ENCODE results near the gene SMG6.

The SMG6 gene

DNA sequence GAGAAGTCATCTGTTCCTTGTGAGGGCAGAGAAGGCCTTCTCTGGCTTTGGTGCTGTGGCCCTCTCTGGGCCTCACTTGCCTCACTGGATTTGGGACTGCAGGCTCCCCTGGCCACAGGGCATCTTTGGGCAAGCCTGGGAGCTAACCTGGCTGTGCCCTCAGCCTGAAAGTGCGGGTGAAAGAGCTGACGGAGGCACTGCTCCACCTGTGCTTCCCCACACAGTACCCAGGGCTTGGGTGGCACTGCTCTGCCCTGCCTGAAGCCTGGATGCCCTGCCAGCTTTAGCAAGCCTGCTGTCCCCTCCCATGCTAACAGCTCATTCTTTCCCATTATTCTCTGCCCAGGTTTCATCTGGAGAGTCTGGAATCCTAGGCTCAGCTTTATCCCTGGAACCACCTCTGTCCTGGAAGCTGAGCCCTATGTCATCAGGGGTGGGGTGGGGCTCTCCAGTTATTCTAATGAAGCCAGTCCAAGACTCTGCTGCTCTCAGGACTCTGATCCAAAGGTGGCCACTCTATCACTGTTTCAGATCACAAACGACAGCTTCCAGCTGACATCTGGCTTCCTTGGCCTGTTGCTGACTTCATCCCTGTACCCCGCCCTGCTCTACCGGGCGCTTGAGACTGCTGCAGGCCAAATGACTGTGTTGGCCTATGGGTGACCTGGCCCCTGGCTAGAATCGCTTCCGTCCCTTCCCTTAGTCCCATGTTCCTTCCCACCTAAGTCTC is 219.4 kb downstream of the SMG6 start:
- POLR2A ChIA-PET: no interaction called here

GRCh38 chr17:2083613-2084035 is 220.0 kb downstream of the SMG6 start:
- H3K4me3 ChIP-seq (ENCODE audit: low read depth, low read length): no peak overlapping the region
- no peaks in the 10 kb centered on the region for H3K4me1 ChIP-seq (ENCODE audit: control insufficient read depth, insufficient read depth, low read length)
- ChIA-PET POLR2A (no interaction called here), CTCF (interaction anchor here (1.2 to 2.0 kb wide), 4 partner anchors 28 to 161 kb away, joined by 3 to 4 read pairs (median 3); partner anchors contain the start of gene HIC1)
- TF ChIP-seq GFI1B (tag by site-specific recombination; IDR thresholded peaks at IDR 0.05) (no peak), ZNF747 (tag by site-specific recombination; IDR thresholded peaks at IDR 0.05) (no peak), ZNF621 (tag by site-specific recombination; IDR thresholded peaks at IDR 0.05) (no peak), ZNF239 (tag by site-specific recombination; IDR thresholded peaks at IDR 0.05) (no peak), ZNF416 (tag by site-specific recombination; IDR thresholded peaks at IDR 0.05) (no peak), GLIS2 (tag by site-specific recombination; IDR thresholded peaks at IDR 0.05) (no peak), ZNF114 (tag by site-specific recombination; IDR thresholded peaks at IDR 0.05) (no peak), ZNF37A (tag by site-specific recombination; IDR thresholded peaks at IDR 0.05) (no peak), ZNF692 (tag by site-specific recombination; IDR thresholded peaks at IDR 0.05) (no peak), ZNF26 (tag by site-specific recombination; IDR thresholded peaks at IDR 0.05) (no peak)
- TF ChIP-seq, protein P1, sequence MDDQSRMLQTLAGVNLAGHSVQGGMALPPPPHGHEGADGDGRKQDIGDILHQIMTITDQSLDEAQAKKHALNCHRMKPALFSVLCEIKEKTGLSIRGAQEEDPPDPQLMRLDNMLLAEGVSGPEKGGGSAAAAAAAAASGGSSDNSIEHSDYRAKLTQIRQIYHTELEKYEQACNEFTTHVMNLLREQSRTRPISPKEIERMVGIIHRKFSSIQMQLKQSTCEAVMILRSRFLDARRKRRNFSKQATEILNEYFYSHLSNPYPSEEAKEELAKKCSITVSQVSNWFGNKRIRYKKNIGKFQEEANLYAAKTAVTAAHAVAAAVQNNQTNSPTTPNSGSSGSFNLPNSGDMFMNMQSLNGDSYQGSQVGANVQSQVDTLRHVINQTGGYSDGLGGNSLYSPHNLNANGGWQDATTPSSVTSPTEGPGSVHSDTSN (CRISPR knock-in tag; IDR thresholded peaks at IDR 0.05): no peak
- TF ChIP-seq, protein P2, sequence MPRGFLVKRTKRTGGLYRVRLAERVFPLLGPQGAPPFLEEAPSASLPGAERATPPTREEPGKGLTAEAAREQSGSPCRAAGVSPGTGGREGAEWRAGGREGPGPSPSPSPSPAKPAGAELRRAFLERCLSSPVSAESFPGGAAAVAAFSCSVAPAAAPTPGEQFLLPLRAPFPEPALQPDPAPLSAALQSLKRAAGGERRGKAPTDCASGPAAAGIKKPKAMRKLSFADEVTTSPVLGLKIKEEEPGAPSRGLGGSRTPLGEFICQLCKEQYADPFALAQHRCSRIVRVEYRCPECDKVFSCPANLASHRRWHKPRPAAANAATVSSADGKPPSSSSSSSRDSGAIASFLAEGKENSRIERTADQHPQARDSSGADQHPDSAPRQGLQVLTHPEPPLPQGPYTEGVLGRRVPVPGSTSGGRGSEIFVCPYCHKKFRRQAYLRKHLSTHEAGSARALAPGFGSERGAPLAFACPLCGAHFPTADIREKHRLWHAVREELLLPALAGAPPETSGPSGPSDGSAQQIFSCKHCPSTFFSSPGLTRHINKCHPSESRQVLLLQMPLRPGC (tag by site-specific recombination; IDR thresholded peaks at IDR 0.05): no peak
- H3K36me3 ChIP-seq (ENCODE audit: control insufficient read depth in 2 of 2, insufficient read depth in 1 of 2, low read length in 2 of 2): peaks cover 0 to 59% of the 10 kb centered on the region in 2 experiments; a peak in 2 of 3 replicates
- no peak overlapping the region for H3K27ac ChIP-seq (ENCODE audit: extremely low read depth, low read depth, low read length)
- no peaks in the 10 kb centered on the region for H3K9me3 ChIP-seq (ENCODE audit: control insufficient read depth, insufficient read depth, low read depth, low read length)

More for the DNA sequence above, 219.4 kb downstream of the SMG6 start:
- Histone ChIP-seq H3K4me1 (ENCODE audit: control insufficient read depth, insufficient read depth, low read length) (no peaks in the 10 kb centered on the region), H3K27ac (ENCODE audit: extremely low read depth, low read depth, low read length) (no peak overlapping the region), H3K9me3 (ENCODE audit: control insufficient read depth, insufficient read depth, low read depth, low read length) (no peaks in the 10 kb centered on the region), H3K4me3 (ENCODE audit: low read depth, low read length) (no peak overlapping the region), H3K36me3 (ENCODE audit: control insufficient read depth in 2 of 2, insufficient read depth in 1 of 2, low read length in 2 of 2) (peaks cover 0 to 53% of the 10 kb centered on the region in 2 experiments; a peak in 2 of 3 replicates)
- TF ChIP-seq ZIC2 (tag by site-specific recombination; IDR thresholded peaks at IDR 0.05) (0 out of 2 replicates have a peak, but pooled peaks have one; percentile 8), ZNF544 (tag by site-specific recombination; IDR thresholded peaks at IDR 0.05) (no peak)
- CTCF ChIA-PET: interaction anchor here (0.6 to 2.0 kb wide), 3 partner anchors 56 to 160 kb away, joined by 3 to 4 read pairs (median 3); no protein-coding TSS in a partner anchor
